GM21529 (cell line): ENCODE results near the gene S100A14.
"Not testable (repeated sequence)": the region's sequence is repeated elsewhere in the genome, so short reads cannot be mapped to it uniquely, and the experiment has no call there.

Source experiments
- ATAC-seq: cut with Tn5 transposase; IDR thresholded peaks from one replicate; pipeline ENCODE4 v1.9.1; 2021; ENCODE audit not compliant: unreplicated experiment

Gene S100A14

GRCh38 chr1:153616144-153616916 is at the start of gene S100A14:
TSS of gene S100A14 (minus strand) at chr1:153616325. CDS start at chr1:153615858, 467 bp downstream.
- no peak for ATAC-seq

DNA sequence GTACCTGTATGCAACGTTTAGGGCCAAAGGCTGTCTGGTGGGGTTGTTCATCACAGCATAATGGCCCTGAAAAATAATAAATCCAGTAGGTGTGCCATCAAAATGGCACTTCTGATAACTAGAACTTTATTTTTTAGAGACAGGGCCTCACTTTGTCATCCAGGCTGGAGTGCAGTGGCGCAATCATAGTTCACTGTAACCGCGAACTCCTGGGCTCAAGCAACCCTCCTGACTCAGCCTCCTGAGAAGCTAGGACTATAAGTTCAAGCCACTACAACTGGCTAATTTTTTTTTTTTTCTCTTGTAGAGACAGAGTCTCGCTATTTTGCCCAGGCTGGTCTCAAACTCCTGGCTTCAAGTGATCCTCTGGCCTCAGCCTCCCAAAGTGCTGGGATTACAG is 47.1 kb upstream of the S100A14 start:
- no peak for ATAC-seq

DNA sequence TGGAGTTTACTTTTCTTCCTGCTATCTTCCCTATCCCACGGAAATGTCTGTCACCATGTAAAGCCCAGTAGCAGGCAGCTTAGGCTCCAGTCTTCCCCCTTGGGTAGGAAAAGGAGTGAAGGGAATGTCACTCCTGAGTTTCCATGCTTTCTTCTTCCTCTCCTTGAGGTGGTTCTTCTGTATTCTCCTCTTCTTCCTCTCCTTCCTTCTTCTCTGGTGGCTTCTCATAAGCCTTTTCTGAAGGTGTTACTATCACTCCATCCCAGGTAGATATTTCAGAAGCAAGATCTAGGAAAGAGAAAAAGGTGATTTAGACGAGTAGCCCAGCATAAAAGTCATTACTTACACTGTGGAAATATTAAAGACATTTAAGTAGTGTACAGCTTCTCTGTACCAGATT is 46.1 kb upstream of the S100A14 start:
- no peak for ATAC-seq

- no peak for ATAC-seq
These were observed 45.1 kb upstream of the S100A14 start for GRCh38 chr1:153661111-153661708.

DNA sequence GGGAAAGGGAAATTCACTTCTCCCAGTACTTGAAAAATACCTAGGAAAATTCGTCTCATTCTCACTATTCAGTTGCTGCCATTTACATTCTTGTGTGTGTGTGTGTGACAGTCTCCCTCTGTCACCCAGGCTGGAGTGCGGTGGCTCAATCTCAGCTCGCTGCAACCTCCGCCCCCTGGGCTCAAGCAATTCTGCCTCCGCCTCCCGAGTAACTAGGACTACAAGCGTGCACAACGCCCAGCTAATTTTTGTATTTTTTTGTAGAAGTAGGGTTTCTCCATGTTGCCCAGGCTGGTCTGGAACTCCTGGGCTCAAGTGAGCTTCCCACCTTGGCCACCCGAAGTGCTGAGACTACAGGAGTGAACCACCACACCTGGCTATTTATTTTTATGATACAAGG is 43.5 kb upstream of the S100A14 start:
- ATAC-seq: no peak

DNA sequence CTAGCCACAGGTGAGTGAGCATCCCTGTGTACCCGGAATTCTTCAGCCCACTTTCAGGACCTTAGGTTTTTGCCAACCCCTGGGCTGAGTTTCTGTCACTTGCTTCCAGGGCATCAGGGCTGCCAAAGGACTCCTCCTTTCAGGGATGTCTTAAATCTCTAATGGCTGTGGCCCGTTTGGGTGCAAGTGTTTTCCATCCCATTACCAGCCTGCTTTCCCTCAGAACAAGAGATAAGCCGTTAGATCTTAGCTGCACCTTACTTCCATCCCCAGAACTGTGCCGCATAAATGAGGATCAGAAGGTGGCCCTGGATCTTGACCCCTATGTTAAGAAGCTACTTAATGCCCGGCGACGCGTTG is 43.0 kb upstream of the S100A14 start:
- ATAC-seq: no peak

DNA sequence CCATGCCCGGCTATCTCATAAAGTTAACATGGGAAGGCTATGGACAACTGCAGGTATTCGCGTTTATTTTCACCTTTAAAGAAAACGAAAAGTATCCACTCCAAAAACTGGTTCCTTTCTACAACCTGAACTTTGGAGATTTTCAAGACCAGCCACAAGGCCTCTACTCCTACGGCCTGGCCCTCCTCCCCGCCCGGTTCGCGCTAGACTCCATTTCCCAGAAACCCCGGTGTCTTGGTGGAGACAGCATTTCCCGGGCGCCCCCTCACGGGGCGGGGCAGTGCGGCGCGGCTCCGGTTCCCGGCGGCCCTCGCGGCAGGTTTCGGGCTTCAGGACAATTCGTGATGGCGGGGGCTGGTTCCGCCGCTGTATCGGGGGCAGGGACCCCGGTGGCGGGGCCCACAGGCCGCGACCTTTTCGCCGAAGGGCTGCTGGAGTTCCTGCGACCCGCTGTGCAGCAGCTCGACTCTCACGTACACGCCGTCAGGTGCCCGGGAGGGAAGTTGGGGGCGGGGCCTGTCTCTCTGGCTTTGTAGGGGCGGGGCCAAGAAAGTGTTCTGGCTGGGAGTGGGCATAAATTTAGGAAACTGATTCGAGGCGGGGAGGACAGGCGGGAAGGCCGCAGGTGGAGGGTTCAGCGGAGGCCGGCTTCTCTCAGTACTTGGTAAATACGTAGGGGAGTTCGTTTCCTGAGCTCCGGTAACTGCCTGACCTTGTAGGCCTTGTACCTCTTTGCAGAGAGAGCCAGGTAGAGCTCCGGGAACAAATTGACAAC is 42.5 kb upstream of the S100A14 start, which contains the start of gene SNAPIN:
TSS of gene SNAPIN (plus strand) at position 304 of the 775 bp plus-strand sequence. CDS start at position 345, 41 bp downstream.
- peak; percentile 92 for ATAC-seq

GRCh38 chr1:153655333-153655732 is 39.2 kb upstream of the S100A14 start:
- no peak for ATAC-seq

- no peak for ATAC-seq
These were observed 36.8 kb upstream of the S100A14 start for GRCh38 chr1:153652805-153653500.

DNA sequence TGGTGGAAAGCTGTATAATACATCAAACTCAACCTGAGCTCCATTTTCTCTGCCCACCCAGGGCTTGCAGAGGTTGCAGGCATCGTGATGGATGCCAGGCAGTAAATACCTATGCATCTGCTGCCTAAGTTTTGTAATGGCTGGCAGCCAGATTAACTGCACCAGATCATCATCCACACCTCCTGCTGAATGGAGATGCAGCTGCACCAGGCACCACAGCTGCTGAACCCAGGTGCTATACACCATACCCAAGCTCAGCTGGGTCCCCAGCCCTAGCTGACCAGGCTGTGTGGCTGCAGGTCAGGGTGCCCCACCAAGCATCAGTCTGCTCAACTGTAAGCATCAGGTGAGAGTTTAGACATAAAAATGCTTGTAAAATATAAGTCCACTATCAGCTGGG is 35.6 kb upstream of the S100A14 start:
- no peak for ATAC-seq

- no peak for ATAC-seq
These were observed 33.7 kb upstream of the S100A14 start for GRCh38 chr1:153649863-153650235.

- no peak for ATAC-seq
These were observed 33.2 kb upstream of the S100A14 start for GRCh38 chr1:153649137-153649862.

DNA sequence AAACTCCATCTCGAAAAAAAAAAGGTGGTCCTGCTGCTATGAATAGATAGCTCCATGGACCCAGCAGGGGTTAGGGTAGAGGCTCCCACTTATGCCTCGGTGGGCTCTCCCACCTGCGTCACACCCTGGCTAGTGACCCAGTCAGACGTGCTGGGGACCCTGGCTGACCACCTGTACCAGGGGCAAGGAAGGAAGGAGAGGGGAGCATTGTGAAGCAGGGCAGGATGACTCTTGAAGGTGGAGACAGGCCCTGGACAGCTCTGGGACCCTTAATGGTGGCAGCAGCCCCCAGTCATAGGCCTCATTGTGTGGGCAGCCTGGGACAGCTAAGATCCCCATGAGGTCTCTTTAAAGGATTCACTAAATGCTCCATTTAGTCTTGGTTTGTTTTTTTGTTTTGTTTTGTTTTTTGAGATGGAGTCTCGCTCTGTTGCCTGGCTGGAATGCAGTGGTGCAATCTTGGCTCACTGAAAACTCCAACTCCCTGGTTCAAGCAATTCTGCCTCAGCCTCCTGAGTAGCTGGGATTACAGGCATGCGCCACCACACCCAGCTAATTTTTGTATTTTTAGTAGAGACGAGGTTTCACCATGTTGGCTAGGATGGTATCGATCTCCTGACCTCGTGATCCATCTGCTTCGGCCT is 32.0 kb upstream of the S100A14 start:
- no peak for ATAC-seq

GRCh38 chr1:153647346-153647714 is 31.2 kb upstream of the S100A14 start:
- ATAC-seq: no peak

- ATAC-seq: no peak
These were observed 30.7 kb upstream of the S100A14 start for GRCh38 chr1:153646672-153647345.

DNA sequence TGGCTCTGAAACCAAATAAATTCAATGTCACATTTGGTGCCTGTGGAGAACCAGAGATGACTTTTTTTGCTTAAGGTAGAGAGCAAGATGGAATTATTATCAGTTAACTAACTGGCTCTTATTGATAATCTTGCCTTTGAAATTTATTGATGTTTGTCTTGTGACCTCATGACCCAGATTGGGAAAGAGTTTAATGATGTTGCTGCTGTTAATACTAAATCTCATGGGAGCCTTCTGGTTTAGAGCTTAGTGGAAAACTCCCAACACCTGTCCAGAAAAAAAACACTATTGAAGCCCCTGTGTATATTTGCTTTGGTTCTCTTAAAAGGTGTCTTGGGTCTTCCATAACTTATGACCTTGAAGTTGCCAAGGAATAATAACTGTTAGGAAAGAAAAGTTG is 27.7 kb upstream of the S100A14 start:
- no peak for ATAC-seq

- no peak for ATAC-seq
These were observed 27.0 kb upstream of the S100A14 start for GRCh38 chr1:153643100-153643499.

DNA sequence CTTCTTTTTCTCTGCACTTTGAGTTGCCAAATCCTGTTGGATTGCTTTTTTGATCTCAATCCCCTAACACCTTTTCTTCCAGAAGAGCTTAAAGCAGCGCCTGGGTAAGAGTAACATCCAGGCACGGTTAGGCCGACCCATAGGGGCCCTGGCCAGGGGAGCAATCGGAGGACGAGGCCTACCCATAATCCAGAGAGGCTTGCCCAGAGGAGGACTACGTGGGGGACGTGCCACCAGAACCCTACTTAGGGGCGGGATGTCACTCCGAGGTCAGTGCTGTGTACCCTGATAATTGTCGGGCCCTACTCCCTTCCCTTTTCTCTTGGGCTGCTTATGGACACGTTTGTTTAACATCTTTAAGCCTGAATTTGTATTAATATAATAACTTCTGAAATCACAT is 26.0 kb upstream of the S100A14 start:
- no peak for ATAC-seq

DNA sequence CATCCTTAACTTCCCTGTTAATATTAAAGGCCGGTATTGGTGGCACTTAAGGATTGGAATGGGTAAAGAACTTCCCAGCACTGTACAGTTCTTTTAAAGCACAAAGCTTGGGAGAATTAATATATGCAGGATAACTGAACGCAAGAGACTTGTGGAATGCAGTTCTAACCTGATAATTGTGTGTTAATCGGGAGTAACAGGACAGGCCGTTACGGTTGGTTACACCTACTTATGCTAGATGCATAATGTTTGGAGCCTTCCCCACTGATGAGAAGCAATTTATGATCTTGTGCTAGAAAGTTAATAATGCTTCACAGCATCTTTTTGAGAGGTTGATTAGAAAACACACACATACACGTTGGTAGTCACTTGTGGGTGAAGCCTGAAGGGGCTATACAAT is 24.7 kb upstream of the S100A14 start:
- ATAC-seq: no peak

- ATAC-seq: not testable (repeated sequence)
These were observed 24.1 kb upstream of the S100A14 start for GRCh38 chr1:153640213-153640612.
